ENCODE measurements around the gene ZNF385D. TPM values are rescaled to one million over a fixed set of nuclear protein-coding genes. Genes with fewer than 3 reads are reported as not detected.

ZNF385D gene
- total and polyA plus RNA-seq, 4 donors: 12.1 to 118 (median 61.1) TPM

DNA sequence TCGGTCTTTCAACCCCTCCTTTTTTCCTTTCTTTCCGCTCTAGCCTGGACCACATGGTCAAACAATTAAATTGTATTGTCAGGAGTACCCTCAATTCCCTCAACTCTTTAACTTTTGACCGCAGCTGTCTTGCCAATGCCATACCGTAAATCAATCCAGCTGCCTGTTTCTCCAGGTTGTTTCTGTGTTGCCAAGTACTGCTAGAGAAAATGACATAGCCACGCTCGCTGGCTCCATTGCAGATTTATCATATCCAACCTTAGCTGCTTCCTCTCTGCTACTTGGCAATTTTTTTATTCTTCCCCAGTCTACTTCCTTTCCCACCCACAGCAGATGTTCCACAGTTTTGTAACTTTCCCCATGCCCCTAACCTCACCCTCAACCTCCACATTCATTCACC is 60.0 kb downstream of the ZNF385D start:
- Histone ChIP-seq H3K27me3 (ENCODE audit: control insufficient read depth in 1 of 2, insufficient read depth in 2 of 2, low read length in 1 of 2) (no peaks in the 10 kb centered on the region), H3K4me1 (ENCODE audit: control insufficient read depth in 1 of 2, insufficient read depth in 2 of 2, low read length in 2 of 2) (peaks cover 3 to 4% of the 10 kb centered on the region in 2 donors), H3K36me3 (ENCODE audit: control insufficient read depth in 1 of 2, insufficient read depth in 2 of 2, low read length in 1 of 2) (no peaks in the 10 kb centered on the region), H3K27ac (ENCODE audit: low read depth in 1 of 2, low read length in 2 of 2) (no peak overlapping the region), H3K9me3 (ENCODE audit: control insufficient read depth, low read length) (no peaks in the 10 kb centered on the region), H3K4me3 (ENCODE audit: low read length in 2 of 2) (no peak overlapping the region)
- DNase-seq (no peak), ATAC-seq (ENCODE audit: low FRiP score) (no peak)
- 92 to 94% methylated on average over 6 of the region's 6 CpGs for WGBS, 2 donors
- intact Hi-C loops (cut with DNase I): no loop called here

DNA sequence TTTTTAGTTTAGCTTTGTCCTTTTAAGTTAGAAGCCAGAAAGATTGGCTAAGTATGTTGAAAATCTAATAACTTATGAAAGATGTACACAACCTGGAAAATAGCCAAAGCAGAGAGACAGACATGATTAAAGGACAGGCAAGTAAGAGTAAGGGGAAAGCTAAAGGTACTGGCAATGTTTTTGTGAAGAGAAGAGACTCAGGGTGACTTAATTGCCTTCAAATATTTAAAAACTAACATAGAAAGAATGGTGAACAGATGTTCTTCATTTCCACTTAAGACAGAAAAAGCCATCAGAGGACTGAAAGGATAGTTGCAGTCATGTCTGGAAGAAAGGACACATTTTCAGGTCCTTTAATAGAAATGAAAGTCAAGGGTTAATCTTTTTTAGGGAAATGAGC is 68.8 kb downstream of the ZNF385D start:
- intact Hi-C loops (cut with DNase I): loop anchor here in 1 of 2 donors (10.0 kb wide), 1 partner anchor 63 kb away; no protein-coding TSS in a partner anchor
- H3K9me3 ChIP-seq (ENCODE audit: control insufficient read depth, low read length): no peaks in the 10 kb centered on the region
- H3K4me3 ChIP-seq (ENCODE audit: low read length in 2 of 2): no peak overlapping the region
- H3K4me1 ChIP-seq (ENCODE audit: control insufficient read depth in 1 of 2, insufficient read depth in 2 of 2, low read length in 2 of 2): peaks cover 10 to 23% of the 10 kb centered on the region in 2 donors
- H3K27ac ChIP-seq (ENCODE audit: low read depth in 1 of 2, low read length in 2 of 2): no peak overlapping the region
- H3K27me3 ChIP-seq (ENCODE audit: control insufficient read depth in 1 of 2, insufficient read depth in 2 of 2, low read length in 1 of 2): no peaks in the 10 kb centered on the region
- H3K36me3 ChIP-seq (ENCODE audit: control insufficient read depth in 1 of 2, insufficient read depth in 2 of 2, low read length in 1 of 2): no peaks in the 10 kb centered on the region
- DNase-seq (no peak), ATAC-seq (ENCODE audit: low FRiP score) (no peak)

DNA sequence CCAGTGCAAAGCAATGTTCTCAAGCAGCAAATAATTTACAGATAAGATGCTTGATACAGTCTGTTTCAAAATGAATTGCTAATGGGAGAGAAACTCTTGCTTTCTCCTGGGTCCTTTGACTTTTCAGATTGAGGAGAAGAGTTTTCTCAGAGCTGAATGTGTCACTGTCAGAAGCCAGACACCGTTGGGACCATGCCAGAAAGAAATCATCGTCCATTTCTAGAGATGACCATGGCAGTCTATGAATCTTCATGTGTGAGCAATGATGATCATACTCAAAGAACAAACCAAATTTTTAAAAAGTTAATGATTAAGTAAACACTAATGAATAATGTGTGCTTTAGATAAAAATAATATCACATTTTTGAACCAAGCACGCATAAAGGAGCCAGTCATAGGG is 77.6 kb downstream of the ZNF385D start:
- no peaks in the 10 kb centered on the region for H3K36me3 ChIP-seq (ENCODE audit: control insufficient read depth in 1 of 2, insufficient read depth in 2 of 2, low read length in 1 of 2)
- DNase-seq (no peak), ATAC-seq (ENCODE audit: low FRiP score) (no peak)
- H3K27me3 ChIP-seq (ENCODE audit: control insufficient read depth in 1 of 2, insufficient read depth in 2 of 2, low read length in 1 of 2): no peaks in the 10 kb centered on the region
- intact Hi-C loops (cut with DNase I): loop anchor here in 1 of 2 donors (5.0 kb wide), 1 partner anchor 44 kb away; no protein-coding TSS in a partner anchor
- WGBS, 2 donors: 12 to 16% methylated on average over 3 of the region's 3 CpGs
- H3K4me1 ChIP-seq (ENCODE audit: control insufficient read depth in 1 of 2, insufficient read depth in 2 of 2, low read length in 2 of 2): peaks cover 9% of the 10 kb centered on the region in 2 donors
- H3K27ac ChIP-seq (ENCODE audit: low read depth in 1 of 2, low read length in 2 of 2): peak overlapping the region in 1 of 2 donors; percentile 82
- H3K9me3 ChIP-seq (ENCODE audit: control insufficient read depth, low read length): no peaks in the 10 kb centered on the region
- H3K4me3 ChIP-seq (ENCODE audit: low read length in 2 of 2): no peak overlapping the region

DNA sequence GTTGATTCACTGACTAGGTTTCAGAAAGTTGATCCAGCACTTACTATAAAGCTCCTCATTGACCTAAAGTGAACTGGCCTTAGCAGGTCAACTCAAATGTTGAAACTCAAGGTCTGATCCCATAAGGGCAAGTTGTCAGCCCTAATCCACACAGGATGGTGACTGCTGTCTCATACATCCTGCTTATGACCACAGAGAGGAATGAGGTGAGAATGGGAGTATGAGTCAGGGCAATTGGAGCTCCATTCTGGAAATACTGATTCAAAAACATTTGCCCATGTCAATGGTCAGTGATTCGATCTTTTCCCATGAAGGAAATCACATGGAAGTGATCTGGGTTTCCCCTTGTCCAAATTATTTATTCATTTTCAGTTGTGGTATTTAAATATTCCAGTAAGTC is 78.7 kb downstream of the ZNF385D start:
- no peaks in the 10 kb centered on the region for H3K9me3 ChIP-seq (ENCODE audit: control insufficient read depth, low read length)
- peak overlapping the region in 1 of 2 donors; percentile 78 for H3K27ac ChIP-seq (ENCODE audit: low read depth in 1 of 2, low read length in 2 of 2)
- no peaks in the 10 kb centered on the region for H3K36me3 ChIP-seq (ENCODE audit: control insufficient read depth in 1 of 2, insufficient read depth in 2 of 2, low read length in 1 of 2)
- H3K4me3 ChIP-seq (ENCODE audit: low read length in 2 of 2): no peak overlapping the region
- ATAC-seq (ENCODE audit: low FRiP score): no peak
- 30 to 31% methylated on average over 1 of the region's 1 CpG for WGBS, 2 donors
- no peaks in the 10 kb centered on the region for H3K27me3 ChIP-seq (ENCODE audit: control insufficient read depth in 1 of 2, insufficient read depth in 2 of 2, low read length in 1 of 2)
- peaks cover 4 to 9% of the 10 kb centered on the region in 2 donors for H3K4me1 ChIP-seq (ENCODE audit: control insufficient read depth in 1 of 2, insufficient read depth in 2 of 2, low read length in 2 of 2)
- intact Hi-C loops (cut with DNase I): loop anchor here in 1 of 2 donors (5.0 kb wide), 1 partner anchor 45 kb away; no protein-coding TSS in a partner anchor
- DNase-seq: no peak

DNA sequence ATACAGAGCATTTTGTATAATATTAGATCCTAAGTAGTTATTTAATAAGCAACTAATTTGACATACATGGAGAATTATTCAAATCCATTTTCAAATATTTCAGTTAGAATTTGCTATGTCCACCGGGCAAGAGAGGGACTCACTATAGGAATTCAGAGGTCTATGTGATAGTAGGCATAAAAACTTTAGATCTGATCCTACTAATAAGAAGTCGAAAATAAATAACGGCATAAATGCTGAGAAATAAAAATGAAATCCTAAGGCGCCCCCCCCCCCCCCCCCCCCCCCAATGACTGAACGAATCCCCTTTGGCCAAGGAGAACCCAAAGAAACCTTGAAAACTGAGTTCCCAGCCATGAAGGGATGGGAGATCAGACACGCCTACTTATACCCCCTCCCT is 80.6 kb downstream of the ZNF385D start:
- Histone ChIP-seq H3K9me3 (ENCODE audit: control insufficient read depth, low read length) (no peaks in the 10 kb centered on the region), H3K36me3 (ENCODE audit: control insufficient read depth in 1 of 2, insufficient read depth in 2 of 2, low read length in 1 of 2) (no peaks in the 10 kb centered on the region), H3K4me3 (ENCODE audit: low read length in 2 of 2) (no peak overlapping the region), H3K27me3 (ENCODE audit: control insufficient read depth in 1 of 2, insufficient read depth in 2 of 2, low read length in 1 of 2) (no peaks in the 10 kb centered on the region), H3K27ac (ENCODE audit: low read depth in 1 of 2, low read length in 2 of 2) (peak overlapping the region in 1 of 2 donors; percentile 26), H3K4me1 (ENCODE audit: control insufficient read depth in 1 of 2, insufficient read depth in 2 of 2, low read length in 2 of 2) (peaks cover 12 to 14% of the 10 kb centered on the region in 2 donors)
- ATAC-seq (ENCODE audit: low FRiP score): no peak
- intact Hi-C loops (cut with DNase I): loop anchor here in 1 of 2 donors (5.0 kb wide), 1 partner anchor 47 kb away; no protein-coding TSS in a partner anchor
- no peak for DNase-seq
- 78 to 94% methylated on average over 6 of the region's 6 CpGs for WGBS, 2 donors

DNA sequence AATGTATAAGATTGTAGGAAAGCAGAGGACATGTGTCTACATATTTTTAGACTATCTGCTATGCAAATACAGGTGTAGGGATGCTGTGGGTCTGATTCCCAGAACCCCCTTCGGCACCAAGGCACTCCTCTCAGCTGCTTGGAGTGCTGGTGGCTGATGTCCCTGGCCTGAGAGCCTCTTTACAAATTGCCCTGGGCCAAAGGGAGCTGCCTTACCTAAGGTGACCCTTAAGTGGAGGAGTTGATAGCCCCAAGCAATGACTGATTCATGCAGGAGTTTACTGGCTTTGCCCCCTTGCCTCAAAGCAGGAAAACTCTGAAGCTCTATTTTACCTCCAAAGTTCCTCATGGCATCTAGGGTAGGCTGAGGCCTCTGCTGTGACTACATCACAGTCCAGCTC is 83.0 kb downstream of the ZNF385D start:
- 36 to 56% methylated on average over 1 of the region's 1 CpG for WGBS, 2 donors
- H3K27me3 ChIP-seq (ENCODE audit: control insufficient read depth in 1 of 2, insufficient read depth in 2 of 2, low read length in 1 of 2): no peaks in the 10 kb centered on the region
- intact Hi-C loops (cut with DNase I): no loop called here
- no peak overlapping the region for H3K4me3 ChIP-seq (ENCODE audit: low read length in 2 of 2)
- no peaks in the 10 kb centered on the region for H3K36me3 ChIP-seq (ENCODE audit: control insufficient read depth in 1 of 2, insufficient read depth in 2 of 2, low read length in 1 of 2)
- H3K9me3 ChIP-seq (ENCODE audit: control insufficient read depth, low read length): no peaks in the 10 kb centered on the region
- DNase-seq: no peak
- ATAC-seq (ENCODE audit: low FRiP score): no peak
- peak overlapping the region in 1 of 2 donors; percentile 65 for H3K27ac ChIP-seq (ENCODE audit: low read depth in 1 of 2, low read length in 2 of 2)
- peaks cover 10% of the 10 kb centered on the region in 2 donors for H3K4me1 ChIP-seq (ENCODE audit: control insufficient read depth in 1 of 2, insufficient read depth in 2 of 2, low read length in 2 of 2)

DNA sequence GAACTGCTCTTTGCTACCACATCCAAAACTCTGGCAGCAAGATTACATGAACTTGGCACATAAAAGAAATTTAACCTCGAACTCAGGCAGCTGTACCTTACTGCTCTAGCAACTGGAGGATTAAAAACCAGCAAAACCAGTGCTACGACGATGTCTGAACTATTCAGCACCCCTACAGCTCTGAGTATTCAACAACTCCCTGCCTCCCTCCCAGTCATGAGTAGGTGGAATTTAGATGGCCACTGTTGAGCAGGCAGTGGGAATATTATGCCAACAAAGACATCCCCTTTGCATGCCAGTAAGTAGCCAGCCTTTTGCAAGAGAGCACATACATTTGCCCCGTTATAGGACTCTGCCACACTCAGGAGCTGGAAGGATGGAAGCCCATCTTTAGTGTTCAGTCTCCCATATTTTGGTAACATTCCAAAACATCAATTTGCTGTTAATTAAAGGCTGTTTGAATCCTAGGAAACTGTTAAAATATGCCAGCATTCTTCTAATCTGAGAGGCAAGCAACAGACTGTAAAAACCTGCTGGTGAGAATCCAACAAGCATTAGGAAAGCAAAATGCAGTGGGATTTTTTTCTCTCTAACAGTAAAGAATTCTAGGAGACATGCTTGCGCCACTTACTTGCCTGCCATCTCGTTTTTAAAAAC is 85.4 kb downstream of the ZNF385D start:
- DNase-seq (no peak), ATAC-seq (ENCODE audit: low FRiP score) (no peak)
- no peaks in the 10 kb centered on the region for H3K9me3 ChIP-seq (ENCODE audit: control insufficient read depth, low read length)
- WGBS, 2 donors: 14 to 17% methylated on average over 6 of the region's 6 CpGs
- no peaks in the 10 kb centered on the region for H3K36me3 ChIP-seq (ENCODE audit: control insufficient read depth in 1 of 2, insufficient read depth in 2 of 2, low read length in 1 of 2)
- H3K4me3 ChIP-seq (ENCODE audit: low read length in 2 of 2): no peak overlapping the region
- H3K27ac ChIP-seq (ENCODE audit: low read depth in 1 of 2, low read length in 2 of 2): peak overlapping the region in 1 of 2 donors; percentile 25
- no peaks in the 10 kb centered on the region for H3K27me3 ChIP-seq (ENCODE audit: control insufficient read depth in 1 of 2, insufficient read depth in 2 of 2, low read length in 1 of 2)
- intact Hi-C loops (cut with DNase I): no loop called here
- H3K4me1 ChIP-seq (ENCODE audit: control insufficient read depth in 1 of 2, insufficient read depth in 2 of 2, low read length in 2 of 2): peaks cover 5 to 14% of the 10 kb centered on the region in 2 donors

DNA sequence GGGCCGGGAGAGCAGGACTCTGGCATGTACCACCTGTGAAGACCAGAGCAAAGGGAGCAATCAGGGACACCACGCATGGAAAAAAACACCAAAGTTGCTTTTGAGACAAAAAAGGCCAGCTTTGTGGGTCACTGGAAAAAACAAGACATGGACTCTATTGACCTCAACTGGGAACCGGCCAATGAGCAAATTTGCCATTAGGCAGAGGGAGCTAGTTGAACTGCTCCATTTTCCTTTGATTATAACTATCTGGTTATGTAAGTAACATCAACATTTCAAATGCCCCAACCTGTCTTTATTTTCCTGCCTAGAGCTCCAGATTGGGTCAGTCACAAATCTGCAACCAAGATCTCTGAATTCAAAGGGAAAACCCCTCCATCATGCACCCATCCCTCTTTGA is 86.0 kb downstream of the ZNF385D start:
- H3K4me3 ChIP-seq (ENCODE audit: low read length in 2 of 2): no peak overlapping the region
- no peak overlapping the region for H3K27ac ChIP-seq (ENCODE audit: low read depth in 1 of 2, low read length in 2 of 2)

DNA sequence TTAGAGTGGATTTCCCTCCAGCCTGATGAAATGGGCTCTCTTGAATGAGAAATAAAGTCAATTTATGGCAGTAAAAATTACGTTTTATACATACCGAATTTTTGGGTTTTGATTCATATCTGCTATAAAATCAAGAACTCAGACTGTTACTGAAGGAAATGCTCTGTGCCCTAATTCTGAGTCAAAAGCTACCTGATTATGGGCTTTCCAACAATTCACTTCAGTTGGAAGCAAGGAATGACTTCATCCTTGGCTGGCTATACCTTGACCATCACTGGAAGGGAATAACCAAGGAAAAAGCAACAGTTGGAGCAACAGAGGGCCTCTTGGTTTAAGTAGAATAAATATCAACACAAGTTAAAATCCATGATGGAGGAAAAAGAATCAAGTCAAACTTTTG is 88.6 kb downstream of the ZNF385D start:
- no peaks in the 10 kb centered on the region for H3K9me3 ChIP-seq (ENCODE audit: control insufficient read depth, low read length)
- intact Hi-C loops (cut with DNase I): no loop called here
- WGBS, 2 donors: 91% methylated on average over 2 of the region's 2 CpGs
- H3K27ac ChIP-seq (ENCODE audit: low read depth in 1 of 2, low read length in 2 of 2): no peak overlapping the region
- ATAC-seq (ENCODE audit: low FRiP score): no peak
- H3K27me3 ChIP-seq (ENCODE audit: control insufficient read depth in 1 of 2, insufficient read depth in 2 of 2, low read length in 1 of 2): no peaks in the 10 kb centered on the region
- no peak overlapping the region for H3K4me3 ChIP-seq (ENCODE audit: low read length in 2 of 2)
- H3K36me3 ChIP-seq (ENCODE audit: control insufficient read depth in 1 of 2, insufficient read depth in 2 of 2, low read length in 1 of 2): no peaks in the 10 kb centered on the region
- DNase-seq: no peak
- H3K4me1 ChIP-seq (ENCODE audit: control insufficient read depth in 1 of 2, insufficient read depth in 2 of 2, low read length in 2 of 2): peaks cover 5 to 15% of the 10 kb centered on the region in 2 donors

More for the DNA sequence above, 86.0 kb downstream of the ZNF385D start:
- no peaks in the 10 kb centered on the region for H3K9me3 ChIP-seq (ENCODE audit: control insufficient read depth, low read length)
- H3K27me3 ChIP-seq (ENCODE audit: control insufficient read depth in 1 of 2, insufficient read depth in 2 of 2, low read length in 1 of 2): no peaks in the 10 kb centered on the region
- WGBS, 2 donors: 93% methylated on average over 3 of the region's 3 CpGs
- DNase-seq (no peak), ATAC-seq (ENCODE audit: low FRiP score) (no peak)
- no peaks in the 10 kb centered on the region for H3K36me3 ChIP-seq (ENCODE audit: control insufficient read depth in 1 of 2, insufficient read depth in 2 of 2, low read length in 1 of 2)
- H3K4me1 ChIP-seq (ENCODE audit: control insufficient read depth in 1 of 2, insufficient read depth in 2 of 2, low read length in 2 of 2): peaks cover 5 to 15% of the 10 kb centered on the region in 2 donors
- intact Hi-C loops (cut with DNase I): no loop called here

Data from aorta (tissue), 5 donors.